Liver (tissue), 3 donors: Measurements from ENCODE around the gene LTK.

Experiments used
- CTCF ChIP-seq: fragments of 150-350 bp; IDR thresholded peaks from 2 replicates; pipeline ENCODE4 v1.5.1; 2017; ENCODE audit warnings: improper control_type of control experiment, low read depth, low read length; ENCODE audit not compliant: missing input control
- GABPA ChIP-seq, 2 donors: IDR thresholded peaks in 1 of 2; conservative IDR thresholded peaks in 1 of 2; 2 replicates each; pipeline ENCODE4 v1.6.1; 2016; ENCODE audit warnings: antibody characterized with exemption in 2 of 2, mild to moderate bottlenecking in 1 of 2, moderate library complexity in 1 of 2
- RAD21 ChIP-seq, 2 donors: IDR thresholded peaks; 2 replicates each; pipeline ENCODE4 v1.6.1; 2016; ENCODE audit warnings: antibody characterized with exemption in 2 of 2, mild to moderate bottlenecking in 2 of 2
- REST ChIP-seq: IDR thresholded peaks from 2 replicates; pipeline ENCODE4 v1.6.1; 2016; ENCODE audit warnings: antibody characterized with exemption, mild to moderate bottlenecking
- YY1 ChIP-seq: IDR thresholded peaks from 2 replicates; pipeline ENCODE4 v1.6.1; 2016; ENCODE audit warnings: antibody characterized with exemption, mild to moderate bottlenecking
- donor health status: healthy.
- donor health status: healthy.

- TF ChIP-seq RAD21 (IDR thresholded peaks at IDR 0.05) (no peak), CTCF (no peak), REST (no peak), GABPA (IDR thresholded peaks at IDR 0.05 in 1 of 2, conservative IDR thresholded peaks at IDR 0.05 in 1 of 2) (no peak), YY1 (no peak)
Measured at GRCh38 chr15:41556677-41557076, 43.0 kb upstream of the LTK start.
